Panc1 (cell line): ENCODE data around the gene PPP1R1B. TPM values are rescaled to one million over a fixed set of nuclear protein-coding genes. Genes with fewer than 3 reads are reported as not detected.

Experiments used
- ATAC-seq: fragments of 200-7000 bp; cut with Tn5 transposase; 2 replicates; pipeline ENCODE4 v1.9.1; 2020; ENCODE audit warnings: mild to moderate bottlenecking, moderate library complexity
- BruUV-seq: library from RNA; stranded (reverse); fragments of 400-500 nt; replicated peaks from 2 replicates; lab custom pipeline; 2021; lab: Mats Ljungman, UMichigan
- CTCF ChIA-PET: fragments of 300-600 bp; sonication (Branson Sonifier 250); formaldehyde crosslinking; loops from one replicate; lab custom pipeline; 2022; ENCODE audit warnings: antibody characterized with exemption; lab: Charles Lee
- POLR2A ChIA-PET: fragments of 300-600 bp; sonication (Branson Sonifier 250); formaldehyde crosslinking; loops from one replicate; lab custom pipeline; 2022; ENCODE audit warnings: antibody characterized with exemption; lab: Charles Lee
- DNase-seq: peaks from one replicate; pipeline ENCODE4 v3.0.0-alpha.2; 2010; ENCODE audit warnings: low read depth, low spot score
- H3K27ac ChIP-seq: 2 replicates; pipeline ENCODE4 v1.5.1; 2011; ENCODE audit warnings: mild to moderate bottlenecking, low read length, inconsistent platforms
- H3K27me3 ChIP-seq: fragments of 200-500 bp; sonication (Bioruptor generic); 2 replicates; pipeline ENCODE4 v1.6.0; 2014; ENCODE audit warnings: low read length, inconsistent platforms; ENCODE audit not compliant: control insufficient read depth, insufficient read depth
- H3K36me3 ChIP-seq: fragments of 200-500 bp; sonication (Bioruptor generic); 2 replicates; pipeline ENCODE4 v1.5.1; 2014; ENCODE audit warnings: inconsistent platforms, mild to moderate bottlenecking, low read length, moderate library complexity; ENCODE audit not compliant: control insufficient read depth, insufficient read depth
- H3K4me1 ChIP-seq: 2 replicates; pipeline ENCODE4 v1.5.1; 2011; ENCODE audit warnings: inconsistent platforms, mild to moderate bottlenecking, low read length, moderate library complexity; ENCODE audit not compliant: control insufficient read depth, insufficient read depth
- H3K4me3 ChIP-seq, 2 experiments: 2 replicates each; pipeline ENCODE4 v1.5.1; 2011 to 2012; ENCODE audit warnings: low read depth in 2 of 2, low read length in 2 of 2, mild to moderate bottlenecking in 2 of 2, inconsistent platforms in 1 of 2, moderate library complexity in 1 of 2
- H3K9me3 ChIP-seq: fragments of 200-500 bp; sonication (Bioruptor generic); 2 replicates; pipeline ENCODE4 v1.5.1; 2014; ENCODE audit warnings: low read depth, mild to moderate bottlenecking, inconsistent platforms, low read length, moderate library complexity; ENCODE audit not compliant: control insufficient read depth, insufficient read depth
- POLR2AphosphoS5 ChIP-seq: IDR thresholded peaks from 2 replicates; pipeline ENCODE4 v1.6.1; 2012; ENCODE audit warnings: mild to moderate bottlenecking, low read depth, low read length, moderate library complexity
- SIN3A ChIP-seq: IDR thresholded peaks from 2 replicates; pipeline ENCODE4 v1.6.1; 2012; ENCODE audit warnings: low read depth, mild to moderate bottlenecking, low read length, moderate library complexity, borderline replicate concordance; ENCODE audit not compliant: insufficient read depth
- TCF7L2 ChIP-seq: IDR thresholded peaks from 2 replicates; pipeline ENCODE4 v1.6.1; 2011; ENCODE audit warnings: mild to moderate bottlenecking, low read depth, low read length, inconsistent platforms
- in situ Hi-C: cut with HindIII; loops from 2 replicates; pipeline ENCODE4 v1.10.0; 2016; ENCODE audit warnings: low sequenced_read_pairs, low pct_unique_long_range_greater_than_20kb
- intact Hi-C: fragments of 100-400 bp; cut with micrococcal nuclease; formaldehyde crosslinking; loops from one replicate; pipeline ENCODE4 v1.10.0; 2022; ENCODE audit not compliant: unreplicated experiment
- total RNA-seq: library from RNA; stranded (reverse); gene quantifications from one replicate; pipeline ENCODE4 v1.2.1, GENCODE V29; 2021; ENCODE audit not compliant: unreplicated experiment
- TF ChIP-seq, protein P1 (sequence below), 2 experiments: IDR thresholded peaks; 2 replicates each; pipeline ENCODE4 v1.6.1; 2011 to 2012; ENCODE audit warnings: low read depth in 2 of 2, control low read depth in 1 of 2, low read length in 1 of 2, mild to moderate bottlenecking in 1 of 2, moderate library complexity in 1 of 2; ENCODE audit not compliant: insufficient read depth in 1 of 2
- TF ChIP-seq, protein P2 (sequence below): fragments of 450-650 bp; IDR thresholded peaks from 2 replicates; pipeline ENCODE4 v1.5.1; 2017; ENCODE audit warnings: mild to moderate bottlenecking

PPP1R1B gene
- total RNA-seq, 1 experiment from 2014 or later = 45.7 TPM

DNA sequence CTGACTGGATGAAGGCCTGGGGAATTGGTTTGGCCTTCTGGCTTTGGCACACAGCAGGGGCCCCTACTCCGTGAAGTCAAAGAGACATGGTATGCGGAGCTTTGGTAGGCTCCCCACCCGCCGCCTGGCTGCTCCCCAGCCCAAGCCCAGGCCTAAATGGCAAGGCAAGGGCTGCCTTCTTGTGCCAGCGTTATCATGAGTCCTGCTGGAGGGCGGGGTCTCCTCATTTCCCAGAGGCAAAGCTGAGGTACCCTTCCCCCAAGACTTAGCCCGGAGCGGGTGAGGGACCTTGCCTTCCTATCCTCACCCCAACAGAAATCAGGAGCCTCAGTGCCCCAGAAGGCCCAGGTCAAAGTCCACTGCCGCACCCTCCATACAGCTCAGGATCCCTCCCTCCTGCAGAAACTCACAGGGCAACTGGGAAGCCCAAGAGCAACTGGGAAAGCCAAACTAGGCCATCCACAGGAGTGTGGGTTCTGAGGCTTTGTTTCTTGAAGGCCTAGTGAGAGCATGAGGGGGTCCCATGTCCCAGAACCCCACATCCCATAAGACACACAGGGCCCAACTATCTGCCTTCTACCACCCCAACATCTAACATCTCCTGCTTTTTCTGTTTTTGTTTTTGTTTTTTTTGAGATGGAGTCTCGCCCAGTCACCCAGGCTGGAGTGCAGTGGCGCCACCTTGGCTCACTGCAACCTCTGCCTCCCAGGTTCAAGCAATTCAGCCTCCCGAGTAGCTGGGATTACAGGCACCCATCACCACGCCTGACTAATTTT, 51.8 kb downstream of the PPP1R1B start:
- intact Hi-C loops (no loop called here), in situ Hi-C loops (no loop called here)
- peaks cover 5% of the 10 kb centered on the region; the same call in 1 of the 2 replicates for H3K4me1 ChIP-seq
- no peak overlapping the region for H3K4me3 ChIP-seq
- H3K36me3 ChIP-seq = no peaks in the 10 kb centered on the region
- no peak overlapping the region for H3K27ac ChIP-seq
- DNase-seq (no peak), ATAC-seq (no peak)
- H3K27me3 ChIP-seq = no peaks in the 10 kb centered on the region
- TF ChIP-seq POLR2AphosphoS5 (no peak), SIN3A (no peak), TCF7L2 (no peak)
- TF ChIP-seq, protein P1, sequence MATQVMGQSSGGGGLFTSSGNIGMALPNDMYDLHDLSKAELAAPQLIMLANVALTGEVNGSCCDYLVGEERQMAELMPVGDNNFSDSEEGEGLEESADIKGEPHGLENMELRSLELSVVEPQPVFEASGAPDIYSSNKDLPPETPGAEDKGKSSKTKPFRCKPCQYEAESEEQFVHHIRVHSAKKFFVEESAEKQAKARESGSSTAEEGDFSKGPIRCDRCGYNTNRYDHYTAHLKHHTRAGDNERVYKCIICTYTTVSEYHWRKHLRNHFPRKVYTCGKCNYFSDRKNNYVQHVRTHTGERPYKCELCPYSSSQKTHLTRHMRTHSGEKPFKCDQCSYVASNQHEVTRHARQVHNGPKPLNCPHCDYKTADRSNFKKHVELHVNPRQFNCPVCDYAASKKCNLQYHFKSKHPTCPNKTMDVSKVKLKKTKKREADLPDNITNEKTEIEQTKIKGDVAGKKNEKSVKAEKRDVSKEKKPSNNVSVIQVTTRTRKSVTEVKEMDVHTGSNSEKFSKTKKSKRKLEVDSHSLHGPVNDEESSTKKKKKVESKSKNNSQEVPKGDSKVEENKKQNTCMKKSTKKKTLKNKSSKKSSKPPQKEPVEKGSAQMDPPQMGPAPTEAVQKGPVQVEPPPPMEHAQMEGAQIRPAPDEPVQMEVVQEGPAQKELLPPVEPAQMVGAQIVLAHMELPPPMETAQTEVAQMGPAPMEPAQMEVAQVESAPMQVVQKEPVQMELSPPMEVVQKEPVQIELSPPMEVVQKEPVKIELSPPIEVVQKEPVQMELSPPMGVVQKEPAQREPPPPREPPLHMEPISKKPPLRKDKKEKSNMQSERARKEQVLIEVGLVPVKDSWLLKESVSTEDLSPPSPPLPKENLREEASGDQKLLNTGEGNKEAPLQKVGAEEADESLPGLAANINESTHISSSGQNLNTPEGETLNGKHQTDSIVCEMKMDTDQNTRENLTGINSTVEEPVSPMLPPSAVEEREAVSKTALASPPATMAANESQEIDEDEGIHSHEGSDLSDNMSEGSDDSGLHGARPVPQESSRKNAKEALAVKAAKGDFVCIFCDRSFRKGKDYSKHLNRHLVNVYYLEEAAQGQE (IDR thresholded peaks at IDR 0.05; ENCODE audit: insufficient read depth in 1 of 2, low read depth in 2 of 2, low read length in 1 of 2) = no peak
- TF ChIP-seq, protein P2, sequence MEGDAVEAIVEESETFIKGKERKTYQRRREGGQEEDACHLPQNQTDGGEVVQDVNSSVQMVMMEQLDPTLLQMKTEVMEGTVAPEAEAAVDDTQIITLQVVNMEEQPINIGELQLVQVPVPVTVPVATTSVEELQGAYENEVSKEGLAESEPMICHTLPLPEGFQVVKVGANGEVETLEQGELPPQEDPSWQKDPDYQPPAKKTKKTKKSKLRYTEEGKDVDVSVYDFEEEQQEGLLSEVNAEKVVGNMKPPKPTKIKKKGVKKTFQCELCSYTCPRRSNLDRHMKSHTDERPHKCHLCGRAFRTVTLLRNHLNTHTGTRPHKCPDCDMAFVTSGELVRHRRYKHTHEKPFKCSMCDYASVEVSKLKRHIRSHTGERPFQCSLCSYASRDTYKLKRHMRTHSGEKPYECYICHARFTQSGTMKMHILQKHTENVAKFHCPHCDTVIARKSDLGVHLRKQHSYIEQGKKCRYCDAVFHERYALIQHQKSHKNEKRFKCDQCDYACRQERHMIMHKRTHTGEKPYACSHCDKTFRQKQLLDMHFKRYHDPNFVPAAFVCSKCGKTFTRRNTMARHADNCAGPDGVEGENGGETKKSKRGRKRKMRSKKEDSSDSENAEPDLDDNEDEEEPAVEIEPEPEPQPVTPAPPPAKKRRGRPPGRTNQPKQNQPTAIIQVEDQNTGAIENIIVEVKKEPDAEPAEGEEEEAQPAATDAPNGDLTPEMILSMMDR = no peak
- ChIA-PET CTCF (no interaction called here), POLR2A (no interaction called here)
- BruUV-seq = no TSS peak
- no peaks in the 10 kb centered on the region for H3K9me3 ChIP-seq

DNA sequence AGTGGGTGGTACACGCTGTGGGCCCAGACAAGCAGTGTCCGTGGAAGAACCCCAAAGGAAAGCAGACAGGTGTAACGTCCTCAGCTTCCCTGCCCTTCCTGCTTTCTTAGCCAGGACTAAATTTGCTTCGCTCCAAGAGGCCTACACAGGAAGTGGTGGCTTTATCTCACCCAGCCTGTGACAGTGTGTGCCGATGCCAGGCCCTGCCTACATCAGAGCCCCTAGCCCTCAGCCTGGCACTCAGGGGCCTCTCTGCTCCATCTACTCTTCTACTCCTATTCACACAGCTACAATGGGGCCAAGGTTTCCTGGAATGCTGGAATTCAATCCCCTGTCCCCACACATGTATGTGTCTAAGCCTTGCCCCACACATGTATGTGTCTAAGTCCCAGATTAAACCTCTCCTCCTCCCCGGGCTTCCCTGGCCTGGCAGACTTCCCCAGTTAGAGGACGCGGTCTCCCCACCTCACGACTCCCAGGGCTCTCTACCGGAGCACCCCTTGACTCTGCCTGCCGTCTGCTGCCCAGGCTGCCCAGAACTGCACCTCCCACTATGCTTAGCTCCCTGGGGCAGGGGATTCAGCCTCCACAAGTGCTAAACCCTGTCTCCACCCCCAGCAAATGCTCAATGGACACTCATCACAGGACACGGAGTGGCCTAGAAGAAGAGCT, 52.9 kb downstream of the PPP1R1B start:
- H3K27ac ChIP-seq = no peak overlapping the region
- intact Hi-C loops (no loop called here), in situ Hi-C loops (no loop called here)
- H3K4me1 ChIP-seq = peaks cover 5% of the 10 kb centered on the region; the same call in 1 of the 2 replicates
- TF ChIP-seq TCF7L2 (no peak), SIN3A (no peak)
- TF ChIP-seq, protein P1 (IDR thresholded peaks at IDR 0.05; ENCODE audit: insufficient read depth in 1 of 2, low read depth in 2 of 2, low read length in 1 of 2) = no peak
- no peaks in the 10 kb centered on the region for H3K27me3 ChIP-seq
- POLR2A ChIA-PET = interaction anchor here (0.6 kb wide), 1 partner anchor 229 kb away, joined by 11 read pairs; no protein-coding TSS in a partner anchor
- CTCF ChIA-PET = no interaction called here
- no peak overlapping the region for H3K4me3 ChIP-seq
- no peaks in the 10 kb centered on the region for H3K9me3 ChIP-seq
- BruUV-seq = no TSS peak
- no peaks in the 10 kb centered on the region for H3K36me3 ChIP-seq
- DNase-seq = no peak
- no peak for ATAC-seq
